Astrocyte (in vitro differentiated cells and primary cell): ENCODE data around the gene RAD51B. TPM values are rescaled to one million over a fixed set of nuclear protein-coding genes. Genes with fewer than 3 reads are reported as not detected.

ENCODE experiments used
- DNase-seq: peaks from one replicate; pipeline ENCODE4 v3.0.0-alpha.2; 2010; ENCODE audit warnings: low read depth
- FAIRE-seq: peaks from 2 replicates; lab custom pipeline; 2011; peaks lifted over from hg19 to GRCh38; lab: Jason Lieb, UNC
- H2AFZ ChIP-seq: 2 replicates; pipeline ENCODE4 v1.6.0; 2012; ENCODE audit warnings: low read depth, low read length, inconsistent platforms
- H3K27ac ChIP-seq: 2 replicates; pipeline ENCODE4 v1.5.1; 2011; ENCODE audit warnings: low read depth, low read length, inconsistent platforms
- H3K27me3 ChIP-seq: 2 replicates; pipeline ENCODE4 v1.6.0; 2011; ENCODE audit warnings: low read length, inconsistent platforms; ENCODE audit not compliant: insufficient read depth
- H3K36me3 ChIP-seq: 2 replicates; pipeline ENCODE4 v1.5.1; 2011; ENCODE audit warnings: low read length, inconsistent platforms; ENCODE audit not compliant: insufficient read depth
- H3K4me1 ChIP-seq: 2 replicates; pipeline ENCODE4 v1.5.1; 2011; ENCODE audit warnings: low read length, inconsistent platforms; ENCODE audit not compliant: insufficient read depth
- H3K4me2 ChIP-seq: 2 replicates; pipeline ENCODE4 v1.6.0; 2012; ENCODE audit warnings: low read length, inconsistent platforms
- H3K4me3 ChIP-seq: 2 replicates; pipeline ENCODE4 v1.5.1; 2011; ENCODE audit warnings: low read depth, mild to moderate bottlenecking, low read length, inconsistent platforms; ENCODE audit not compliant: insufficient read depth
- H3K79me2 ChIP-seq: 2 replicates; pipeline ENCODE4 v1.6.0; 2012; ENCODE audit warnings: mild to moderate bottlenecking, low read length, inconsistent platforms; ENCODE audit not compliant: insufficient read depth
- H3K9ac ChIP-seq: 2 replicates; pipeline ENCODE4 v1.6.0; 2012; ENCODE audit warnings: mild to moderate bottlenecking, low read length, inconsistent platforms
- H3K9me3 ChIP-seq: 2 replicates; pipeline ENCODE4 v1.5.1; 2012; ENCODE audit warnings: low read depth, mild to moderate bottlenecking, low read length, inconsistent platforms; ENCODE audit not compliant: insufficient read depth
- H4K20me1 ChIP-seq: 2 replicates; pipeline ENCODE4 v1.6.0; 2012; ENCODE audit warnings: low read length, inconsistent platforms; ENCODE audit not compliant: insufficient read depth
- H3K27ac Mint-ChIP-seq: one replicate; pipeline ENCODE4 v1.8.0; 2021; ENCODE audit warnings: mild to moderate bottlenecking, mixed read lengths; ENCODE audit not compliant: unreplicated experiment
- H3K27me3 Mint-ChIP-seq: one replicate; pipeline ENCODE4 v1.8.0; 2021; ENCODE audit warnings: low read depth, mixed read lengths; ENCODE audit not compliant: unreplicated experiment
- H3K36me3 Mint-ChIP-seq: one replicate; pipeline ENCODE4 v1.8.0; 2021; ENCODE audit warnings: low read depth, mixed read lengths; ENCODE audit not compliant: unreplicated experiment
- H3K4me1 Mint-ChIP-seq: one replicate; pipeline ENCODE4 v1.8.0; 2021; ENCODE audit warnings: low read depth, mixed read lengths; ENCODE audit not compliant: unreplicated experiment
- H3K4me3 Mint-ChIP-seq: one replicate; pipeline ENCODE4 v1.8.0; 2021; ENCODE audit warnings: mild to moderate bottlenecking, moderate library complexity, mixed read lengths; ENCODE audit not compliant: unreplicated experiment
- H3K9me3 Mint-ChIP-seq: one replicate; pipeline ENCODE4 v1.8.0; 2021; ENCODE audit warnings: mild to moderate bottlenecking, mixed read lengths; ENCODE audit not compliant: unreplicated experiment
- CTCF ChIP-seq: IDR thresholded peaks from 2 replicates; pipeline ENCODE4 v1.5.1; 2011; ENCODE audit warnings: low read depth, mild to moderate bottlenecking, inconsistent platforms, low read length, moderate library complexity; ENCODE audit not compliant: insufficient read depth
- EZH2 ChIP-seq: IDR thresholded peaks from 2 replicates; pipeline ENCODE4 v1.6.1; 2012; ENCODE audit warnings: mild to moderate bottlenecking, low read length, inconsistent platforms; ENCODE audit not compliant: insufficient read depth
- total RNA-seq: library from RNA; stranded (reverse); gene quantifications from 2 replicates; pipeline ENCODE4 v1.2.1, GENCODE V29; 2021

RAD51B gene
- total RNA-seq, 1 donor from 2014 or later, result 10.8 TPM

- Histone ChIP-seq H2AFZ (peak overlapping the region; percentile 58), H3K4me1 (peaks cover 12% of the 10 kb centered on the region), H3K9ac (no peak overlapping the region), H3K36me3 (no peaks in the 10 kb centered on the region), H3K27ac (no peak overlapping the region), H3K79me2 (no peaks in the 10 kb centered on the region), H3K4me3 (no peak overlapping the region), H4K20me1 (no peaks in the 10 kb centered on the region), H3K4me2 (peak overlapping the region; percentile 12), H3K27me3 (no peaks in the 10 kb centered on the region), H3K9me3 (no peaks in the 10 kb centered on the region)
- peak overlapping the region; percentile 53 for H3K27ac Mint-ChIP-seq
- no peak overlapping the region for H3K4me3 Mint-ChIP-seq
- peaks cover 7% of the 10 kb centered on the region for H3K9me3 Mint-ChIP-seq
- peak; percentile 57 for DNase-seq
- peaks cover 5% of the 10 kb centered on the region for H3K4me1 Mint-ChIP-seq
- no peak for FAIRE-seq
- H3K36me3 Mint-ChIP-seq, result no peaks in the 10 kb centered on the region
- H3K27me3 Mint-ChIP-seq, result no peaks in the 10 kb centered on the region
- TF ChIP-seq CTCF, result no peak
These were observed 817.8 kb downstream of the RAD51B start for GRCh38 chr14:68637106-68638021.

- no peak for FAIRE-seq
- H2AFZ ChIP-seq, result peak overlapping the region; percentile 58
These were observed 818.8 kb downstream of the RAD51B start for GRCh38 chr14:68638141-68638999.

More at GRCh38 chr14:68638141-68638999, 818.8 kb downstream of the RAD51B start:
- H3K27ac Mint-ChIP-seq, result no peak overlapping the region
- no peaks in the 10 kb centered on the region for H3K36me3 Mint-ChIP-seq
- H3K4me1 ChIP-seq, result peaks cover 12% of the 10 kb centered on the region
- H3K27me3 Mint-ChIP-seq, result no peaks in the 10 kb centered on the region
- no peaks in the 10 kb centered on the region for H3K79me2 ChIP-seq
- H3K4me2 ChIP-seq, result no peak overlapping the region
- no peaks in the 10 kb centered on the region for H3K9me3 ChIP-seq
- peaks cover 12% of the 10 kb centered on the region for H3K9me3 Mint-ChIP-seq
- no peaks in the 10 kb centered on the region for H3K27me3 ChIP-seq
- H3K4me3 ChIP-seq, result no peak overlapping the region
- no peak overlapping the region for H3K9ac ChIP-seq
- H3K4me1 Mint-ChIP-seq, result peaks cover 2% of the 10 kb centered on the region
- no peaks in the 10 kb centered on the region for H3K36me3 ChIP-seq
- no peak overlapping the region for H3K4me3 Mint-ChIP-seq
- no peak overlapping the region for H3K27ac ChIP-seq
- no peak for DNase-seq
- TF ChIP-seq EZH2 (no peak), CTCF (no peak)
- no peaks in the 10 kb centered on the region for H4K20me1 ChIP-seq
